K562 (cell line): ENCODE results near the gene INSR. TPM values are rescaled to one million over a fixed set of nuclear protein-coding genes. Genes with fewer than 3 reads are reported as not detected.

Source experiments
- ATAC-seq: fragments of 200-7000 bp; cut with Tn5 transposase; 3 replicates; pipeline ENCODE4 v1.9.1; 2020; ENCODE audit warnings: moderate library complexity
- BruUV-seq: library from RNA; stranded (reverse); fragments of 400-500 nt; replicated peaks from 2 replicates; lab custom pipeline; 2021; lab: Mats Ljungman, UMichigan
- CTCF ChIA-PET: fragments of 300-600 bp; formaldehyde crosslinking; extraction: SDS; loops from one replicate; lab custom pipeline; 2021; ENCODE audit warnings: low intra/inter-chr PET ratio; lab: Yijun Ruan, JAX
- POLR2A ChIA-PET: fragments of 300-600, 350-650 bp; sonication (Branson Sonifier 250); formaldehyde crosslinking; extraction: SDS; loops from one replicate; lab custom pipeline; 2021; ENCODE audit warnings: antibody characterized with exemption, inconsistent platforms; lab: Yijun Ruan, JAX
- DNase-seq, 4 experiments: peaks; one replicate each; pipeline versions ENCODE4 v3.0.0 to v3.0.0-alpha.2; 2011 to 2018; ENCODE audit warnings: low spot score in 3 of 4, mixed read lengths in 3 of 4; ENCODE audit errors: extremely low read depth in 1 of 4
- FAIRE-seq: peaks from 2 replicates; lab custom pipeline; 2011; peaks lifted over from hg19 to GRCh38; lab: Jason Lieb, UNC
- H2AFZ ChIP-seq: 2 replicates; pipeline ENCODE4 v1.6.0; 2011; ENCODE audit warnings: low read depth, low read length, control low read depth, inconsistent platforms
- H3K27ac ChIP-seq: fragments of 200-600 bp; 3 replicates; pipeline ENCODE4 v1.8.0; 2011; ENCODE audit warnings: low read depth, mild to moderate bottlenecking, control low read depth, inconsistent platforms, low read length, moderate library complexity, mixed read lengths; ENCODE audit errors: extremely low read depth
- H3K27me3 ChIP-seq, 2 experiments: fragments of 300-600 bp in 1 of 2; 2 replicates in 1 of 2; 3 replicates in 1 of 2; pipeline versions ENCODE4 v1.6.0 to v1.8.0; 2011; ENCODE audit warnings: inconsistent platforms in 2 of 2, low read length in 2 of 2, mild to moderate bottlenecking in 1 of 2, mixed read lengths in 1 of 2, moderate library complexity in 1 of 2; ENCODE audit not compliant: control insufficient read depth in 2 of 2, insufficient read depth in 2 of 2
- H3K36me3 ChIP-seq: fragments of 300-600 bp; 3 replicates; pipeline ENCODE4 v1.8.0; 2011; ENCODE audit warnings: mild to moderate bottlenecking, low read length, inconsistent platforms; ENCODE audit not compliant: control insufficient read depth, insufficient read depth
- H3K4me1 ChIP-seq, 2 experiments: fragments of 200-600 bp in 1 of 2; replicated peaks in 1 of 2; 2 replicates in 1 of 2; 3 replicates in 1 of 2; pipeline versions ENCODE4 v1.5.1 to v1.8.0; 2011; ENCODE audit warnings: inconsistent platforms in 2 of 2, low read length in 2 of 2, mild to moderate bottlenecking in 1 of 2, mixed read lengths in 1 of 2, moderate library complexity in 1 of 2; ENCODE audit not compliant: control insufficient read depth in 2 of 2, insufficient read depth in 2 of 2
- H3K4me2 ChIP-seq: 2 replicates; pipeline ENCODE4 v1.6.1; 2011; ENCODE audit warnings: low read length, control low read depth, inconsistent platforms, mixed read lengths; ENCODE audit not compliant: insufficient read depth
- H3K4me3 ChIP-seq: fragments of 200-600 bp; sonication (generic), shearing (Covaris generic); 2 replicates; pipeline ENCODE4 v1.5.1; 2016; ENCODE audit warnings: control low read depth, inconsistent platforms
- H3K79me2 ChIP-seq: fragments of 200-600 bp; 3 replicates; pipeline ENCODE4 v1.8.0; 2011; ENCODE audit warnings: low read length, inconsistent platforms; ENCODE audit not compliant: control insufficient read depth, insufficient read depth
- H3K9ac ChIP-seq, 2 experiments: 2 replicates each; pipeline versions ENCODE4 v1.6.0 to v1.6.1; 2011; ENCODE audit warnings: low read depth in 2 of 2, low read length in 2 of 2, control low read depth in 1 of 2, inconsistent platforms in 1 of 2, mild to moderate bottlenecking in 1 of 2, mixed read lengths in 1 of 2; ENCODE audit not compliant: insufficient read depth in 1 of 2
- H3K9me1 ChIP-seq: one replicate; pipeline ENCODE4 v1.6.0; 2011; ENCODE audit warnings: inconsistent platforms, mild to moderate bottlenecking, low read length, moderate library complexity; ENCODE audit not compliant: control insufficient read depth, insufficient read depth
- H3K9me3 ChIP-seq: replicated peaks from 2 replicates; pipeline ENCODE4 v1.5.1; 2011; ENCODE audit warnings: low read depth, low read length, inconsistent platforms; ENCODE audit not compliant: control insufficient read depth, insufficient read depth
- H4K20me1 ChIP-seq: replicated peaks from 2 replicates; pipeline ENCODE4 v1.6.1; 2011; ENCODE audit warnings: low read length, inconsistent platforms, mixed read lengths; ENCODE audit not compliant: control insufficient read depth, insufficient read depth
- ATF1 ChIP-seq, 2 experiments: fragments of 450-650 bp in 1 of 2; IDR thresholded peaks; 2 replicates each; pipeline ENCODE4 v1.6.1; 2016; ENCODE audit warnings: missing compliant biosample characterization in 1 of 2, missing genetic modification characterization in 1 of 2
- ETS1 ChIP-seq: conservative IDR thresholded peaks from 2 replicates; pipeline ENCODE4 v1.6.1; 2011; ENCODE audit warnings: low read depth, mild to moderate bottlenecking, low read length; ENCODE audit not compliant: control insufficient read depth
- FOXA3 ChIP-seq, 2 experiments: fragments of 450-650 bp in 1 of 2; sonication (generic) in 1 of 2; formaldehyde crosslinking; IDR thresholded peaks in 1 of 2; conservative IDR thresholded peaks in 1 of 2; 2 replicates each; pipeline versions ENCODE4 v1.4.0 to v1.8.0; 2020 to 2022; ENCODE audit warnings: mild to moderate bottlenecking in 2 of 2, missing genetic modification reagents in 1 of 2
- FOXM1 ChIP-seq, 2 experiments: fragments of 450-650 bp in 1 of 2; sonication (generic) in 1 of 2; formaldehyde crosslinking in 1 of 2; IDR thresholded peaks; 2 replicates each; pipeline versions ENCODE4 v1.6.1 to v1.9.0; 2017 to 2022; ENCODE audit warnings: low read depth in 2 of 2, mild to moderate bottlenecking in 2 of 2, missing genetic modification reagents in 1 of 2, moderate library complexity in 1 of 2
- HDAC1 ChIP-seq, 2 experiments: fragments of 450-650 bp; IDR thresholded peaks; 2 replicates each; pipeline ENCODE4 v1.6.1; 2016 to 2017; ENCODE audit warnings: inconsistent platforms in 1 of 2, mild to moderate bottlenecking in 1 of 2, moderate library complexity in 1 of 2
- HDAC2 ChIP-seq: fragments of 450-650 bp; IDR thresholded peaks from 2 replicates; pipeline ENCODE4 v1.6.1; 2016; ENCODE audit warnings: mild to moderate bottlenecking
- KHSRP ChIP-seq: fragments of 450-650 bp; IDR thresholded peaks from 2 replicates; pipeline ENCODE4 v1.6.1; 2017
- MTA3 ChIP-seq: fragments of 450-650 bp; formaldehyde crosslinking; IDR thresholded peaks from 2 replicates; pipeline ENCODE4 v1.6.1; 2017; ENCODE audit warnings: mild to moderate bottlenecking, borderline replicate concordance
- NEUROD1 ChIP-seq: fragments of 150-350 bp; IDR thresholded peaks from 2 replicates; pipeline ENCODE4 v1.6.1; 2014; ENCODE audit warnings: borderline replicate concordance, low read length, low read depth; ENCODE audit not compliant: partially characterized antibody
- PTTG1 ChIP-seq: fragments of 450-650 bp; IDR thresholded peaks from 2 replicates; pipeline ENCODE4 v1.6.1; 2016; ENCODE audit warnings: low read depth, mild to moderate bottlenecking, missing genetic modification characterization, missing compliant biosample characterization
- RFX5 ChIP-seq: IDR thresholded peaks from 2 replicates; pipeline ENCODE4 v1.6.1; 2011; ENCODE audit warnings: low read depth, mild to moderate bottlenecking, improper control_type of control experiment, low read length
- SIX5 ChIP-seq, 2 experiments: IDR thresholded peaks; 2 replicates each; pipeline ENCODE4 v1.6.1; 2011; ENCODE audit warnings: low read length in 2 of 2, borderline replicate concordance in 1 of 2, low read depth in 1 of 2, mild to moderate bottlenecking in 1 of 2, moderate library complexity in 1 of 2; ENCODE audit not compliant: insufficient read depth in 1 of 2
- SRSF9 ChIP-seq: fragments of 200-400 bp; formaldehyde crosslinking; IDR thresholded peaks from 2 replicates; pipeline ENCODE4 v1.6.1; 2017; ENCODE audit warnings: low read depth, low read length, borderline replicate concordance
- STAT5B ChIP-seq: fragments of 250-450 bp; sonication (Bioruptor Pico); IDR thresholded peaks from 2 replicates; pipeline ENCODE4 v1.8.0; 2021; ENCODE audit warnings: mild to moderate bottlenecking, inconsistent platforms
- YY1 ChIP-seq, 3 experiments: IDR thresholded peaks; 2 replicates each; pipeline ENCODE4 v1.6.1; 2011; ENCODE audit warnings: low read length in 2 of 3, mild to moderate bottlenecking in 2 of 3, moderate library complexity in 2 of 3, borderline replicate concordance in 1 of 3, control low read depth in 1 of 3, low read depth in 1 of 3; ENCODE audit not compliant: insufficient read depth in 3 of 3, insufficient replicate concordance in 2 of 3, control insufficient read depth in 1 of 3, insufficient read length in 1 of 3; ENCODE audit errors: extremely low read depth in 1 of 3
- ZBTB34 ChIP-seq: fragments of 250-450 bp; sonication (Bioruptor Pico); IDR thresholded peaks from 2 replicates; pipeline ENCODE4 v1.8.0; 2021; ENCODE audit warnings: mild to moderate bottlenecking, moderate library complexity
- ZNF583 ChIP-seq: fragments of 250-450 bp; sonication (Bioruptor Pico); IDR thresholded peaks from 2 replicates; pipeline ENCODE4 v1.4.0; 2020
- ZNF77 ChIP-seq: fragments of 250-450 bp; sonication (Bioruptor Pico); IDR thresholded peaks from 2 replicates; pipeline ENCODE4 v1.5.0; 2020
- WGBS: fragments of 100-300 bp; shearing (Covaris generic); methylation state at CpG from one replicate; pipeline ENCODE4 v1.1.6; 2016; ENCODE audit warnings: low coverage, mixed read lengths; ENCODE audit not compliant: insufficient coverage; ENCODE audit errors: missing lambda C conversion rate; 5-methylcytosine and 5-hydroxymethylcytosine counted together
- in situ Hi-C: fragments of 300-500 bp; cut with MboI; formaldehyde crosslinking; loops from 4 replicates; pipeline ENCODE4 v1.15.0; 2018; ENCODE audit warnings: inconsistent platforms, mixed read lengths
- intact Hi-C: fragments of 100-400 bp; cut with micrococcal nuclease; formaldehyde crosslinking; loops from 2 replicates; pipeline ENCODE4 v1.14.2; 2022
- polyA plus RNA-seq, 8 experiments: library from polyadenylated mRNA; depleted of rRNA in 4 of 8; stranded (reverse) in 5 of 8; unstranded in 3 of 8; fragments of >200 nt; fragmentation: Nextera tagmentation in 2 of 8; fragmentation: Illumina TruSeq in 1 of 8; extraction: Ambion mirVana in 2 of 8; extraction: Trizol in 1 of 8; gene quantifications; 2 replicates each; pipeline versions ENCODE4 v1.2.1 to v1.2.3, GENCODE V29; 2011 to 2014; ENCODE audit warnings: inconsistent platforms in 1 of 8, missing spikeins in 1 of 8
- total RNA-seq, 7 experiments: library from RNA; depleted of rRNA in 6 of 7; stranded (reverse); fragments of >200 nt in 6 of 7; fragmentation: Illumina TruSeq in 2 of 7; extraction: Trizol in 2 of 7; gene quantifications; 2 replicates each; pipeline versions ENCODE4 v1.2.1 to v1.2.3, GENCODE V29; 2011 to 2021; ENCODE audit warnings: low replicate concordance in 1 of 7

The INSR gene
- total and polyA plus RNA-seq, 9 of the 15 experiments (the other 6 are each of a cell fraction or from before 2014, with no cell fraction given) = 0.04 to 0.88 (median 0.41) TPM

- ATAC-seq (peak; percentile 88), FAIRE-seq (peak; percentile 91), DNase-seq (peak; percentile 83 to 87 (median 86))
- Histone ChIP-seq H3K9me1 (peaks cover 4% of the 10 kb centered on the region), H4K20me1 (0 out of 2 replicates have a peak, but pooled peaks cover 4% of the 10 kb centered on the region), H3K9ac (peak overlapping the region in 1 of 2 experiments; percentile 31; a peak in 1 of 4 replicates), H3K36me3 (no peaks in the 10 kb centered on the region), H3K4me2 (peak overlapping the region; percentile 93), H3K4me3 (peak overlapping the region; percentile 40; the same call in 1 of the 2 replicates), H2AFZ (peak overlapping the region; percentile 98), H3K27me3 (peaks cover 2 to 20% of the 10 kb centered on the region in 2 experiments; a peak in 4 of 5 replicates), H3K79me2 (no peaks in the 10 kb centered on the region), H3K4me1 (peaks cover 2 to 19% of the 10 kb centered on the region in 2 experiments; a peak in 4 of 5 replicates), H3K27ac (peak overlapping the region; percentile 52; the same call in 2 of the 3 replicates), H3K9me3 (no peaks in the 10 kb centered on the region)
- 1% methylated on average over 26 of the region's 27 CpGs for WGBS
- ChIA-PET CTCF (interaction anchor here (0.5 kb wide), 1 partner anchor 42 kb away, joined by 3 read pairs; no protein-coding TSS in a partner anchor), POLR2A (interaction anchor here (0.7 kb wide), 1 partner anchor 168 kb away, joined by 3 read pairs; no protein-coding TSS in a partner anchor)
- in situ Hi-C loops = no loop called here
- BruUV-seq = no TSS peak
- intact Hi-C loops = no loop called here
- TF ChIP-seq HDAC1 (IDR thresholded peaks at IDR 0.05) = peak in 1 of 2 experiments; percentile 20; a peak in 1 of 4 replicates
- TF ChIP-seq RFX5 = no peak
- TF ChIP-seq ETS1 = no peak
- no peak for TF ChIP-seq ZNF583 (CRISPR knock-in tag)
- TF ChIP-seq SIX5 (IDR thresholded peaks at IDR 0.05; ENCODE audit: borderline replicate concordance in 1 of 2, insufficient read depth in 1 of 2, low read depth in 1 of 2, low read length in 2 of 2) = no peak
- TF ChIP-seq FOXA3 (CRISPR knock-in tag; conservative IDR thresholded peaks at IDR 0.05 in 1 of 2, IDR thresholded peaks at IDR 0.05 in 1 of 2) = peak in 1 of 2 experiments; percentile 40; a peak in 1 of 4 replicates
- TF ChIP-seq HDAC2 = peak; percentile 56
- TF ChIP-seq FOXM1 (IDR thresholded peaks at IDR 0.05; ENCODE audit: low read depth) = peak; percentile 72
- TF ChIP-seq FOXM1 (CRISPR knock-in tag; IDR thresholded peaks at IDR 0.05; ENCODE audit: low read depth) = no peak
- no peak for TF ChIP-seq ZNF77
- TF ChIP-seq PTTG1 = no peak
- TF ChIP-seq KHSRP = no peak
- TF ChIP-seq ZBTB34 (CRISPR knock-in tag) = no peak
- peak; percentile 95 for TF ChIP-seq NEUROD1
- no peak for TF ChIP-seq ATF1 (CRISPR knock-in tag; IDR thresholded peaks at IDR 0.05)
- peak; percentile 59 for TF ChIP-seq ATF1 (tag; IDR thresholded peaks at IDR 0.05)
- TF ChIP-seq STAT5B = no peak
- TF ChIP-seq MTA3 = no peak
- peak in 2 of 3 experiments; percentile 41 to 51 for TF ChIP-seq YY1 (IDR thresholded peaks at IDR 0.05; ENCODE audit: borderline replicate concordance in 1 of 3, control insufficient read depth in 1 of 3, extremely low read depth in 1 of 3, insufficient read depth in 3 of 3, insufficient read length in 1 of 3, insufficient replicate concordance in 2 of 3, low read depth in 1 of 3, low read length in 2 of 3)
- TF ChIP-seq SRSF9 = no peak
These were observed 97.0 kb downstream of the INSR start for GRCh38 chr19:7197119-7197759.
